Hepatocyte (in vitro differentiated cells): ENCODE data around the gene TNS4. TPM values are rescaled to one million over a fixed set of nuclear protein-coding genes. Genes with fewer than 3 reads are reported as not detected.

ENCODE experiments used
- DNase-seq: peaks from one replicate; pipeline ENCODE4 v3.0.0-alpha.2; 2016; ENCODE audit warnings: low spot score
- H2AFZ ChIP-seq: fragments of 200-600 bp; sonication (generic); 2 replicates; pipeline ENCODE4 v1.6.0; 2016; ENCODE audit warnings: antibody characterized with exemption, mild to moderate bottlenecking
- H3K27ac ChIP-seq: fragments of 200-600 bp; sonication (generic); 2 replicates; pipeline ENCODE4 v1.5.1; 2016; ENCODE audit warnings: mild to moderate bottlenecking
- H3K27me3 ChIP-seq: fragments of 200-600 bp; sonication (generic); 2 replicates; pipeline ENCODE4 v1.6.1; 2016
- H3K36me3 ChIP-seq: fragments of 200-600 bp; sonication (generic); replicated peaks from 2 replicates; pipeline ENCODE4 v1.5.1; 2016; ENCODE audit warnings: low read depth; ENCODE audit not compliant: insufficient read depth
- H3K4me1 ChIP-seq: fragments of 200-600 bp; sonication (generic); 2 replicates; pipeline ENCODE4 v1.5.1; 2016; ENCODE audit warnings: mild to moderate bottlenecking, moderate library complexity; ENCODE audit not compliant: insufficient read depth
- H3K4me2 ChIP-seq: fragments of 200-600 bp; sonication (generic); 2 replicates; pipeline ENCODE4 v1.6.0; 2016
- H3K4me3 ChIP-seq: fragments of 200-600 bp; sonication (generic); 2 replicates; pipeline ENCODE4 v1.5.1; 2016; ENCODE audit warnings: mild to moderate bottlenecking
- H3K79me2 ChIP-seq: fragments of 200-600 bp; sonication (generic); 2 replicates; pipeline ENCODE4 v1.6.0; 2017; ENCODE audit warnings: mild to moderate bottlenecking
- H3K9me2 ChIP-seq: fragments of 200-600 bp; sonication (generic); replicated peaks from 2 replicates; pipeline ENCODE4 v1.6.0; 2017; ENCODE audit warnings: mild to moderate bottlenecking; ENCODE audit not compliant: insufficient read depth
- H3K9me3 ChIP-seq: fragments of 200-600 bp; sonication (generic); 2 replicates; pipeline ENCODE4 v1.5.1; 2016; ENCODE audit warnings: low read depth, mild to moderate bottlenecking
- H4K20me1 ChIP-seq: fragments of 200-600 bp; sonication (generic); 2 replicates; pipeline ENCODE4 v1.6.0; 2016; ENCODE audit warnings: mild to moderate bottlenecking; ENCODE audit not compliant: insufficient read depth, poor library complexity, severe bottlenecking
- CTCF ChIP-seq: fragments of 200-600 bp; sonication (generic); IDR thresholded peaks from 2 replicates; pipeline ENCODE4 v1.5.1; 2016; ENCODE audit warnings: antibody characterized with exemption, mild to moderate bottlenecking; ENCODE audit not compliant: poor library complexity
- EZH2 ChIP-seq: fragments of 200-600 bp; sonication (generic); IDR thresholded peaks from 2 replicates; pipeline ENCODE4 v1.6.1; 2016; ENCODE audit warnings: antibody characterized with exemption, mild to moderate bottlenecking, borderline replicate concordance
- EZH2phosphoT487 ChIP-seq: fragments of 200-600 bp; sonication (generic); IDR thresholded peaks from one replicate; pipeline ENCODE4 v1.6.1; 2018; ENCODE audit warnings: antibody characterized with exemption, mild to moderate bottlenecking, low read depth, moderate library complexity; ENCODE audit not compliant: unreplicated experiment, severe bottlenecking
- WGBS: methylation state at CpG from one replicate; pipeline ENCODE4 v1.1.6; 2016; ENCODE audit warnings: low lambda C conversion rate; ENCODE audit errors: missing lambda C conversion rate; 5-methylcytosine and 5-hydroxymethylcytosine counted together
- polyA plus RNA-seq: library from polyadenylated mRNA; unstranded; fragments of >200 nt; fragmentation: Nextera tagmentation; extraction: Ambion mirVana; gene quantifications from 2 replicates; pipeline ENCODE4 v1.2.1, GENCODE V29; 2016
- total RNA-seq: library from RNA; depleted of rRNA; stranded (reverse); fragments of >200 nt; gene quantifications from 2 replicates; pipeline ENCODE4 v1.2.3, GENCODE V29; 2014

Gene TNS4
- total and polyA plus RNA-seq, 2 experiments from 2014 or later: 0.07 TPM; not detected in 1

GRCh38 chr17:40478486-40478885, 22.9 kb downstream of the TNS4 start:
- WGBS: 98% methylated on average over 13 of the region's 13 CpGs
- H3K4me1 ChIP-seq: peaks cover 11% of the 10 kb centered on the region
- TF ChIP-seq EZH2 (no peak), CTCF (no peak), EZH2phosphoT487 (no peak)

GRCh38 chr17:40477796-40478195, 23.6 kb downstream of the TNS4 start:
- H4K20me1 ChIP-seq: no peaks in the 10 kb centered on the region
- TF ChIP-seq CTCF (no peak), EZH2phosphoT487 (no peak), EZH2 (no peak)

More at GRCh38 chr17:40478486-40478885, 22.9 kb downstream of the TNS4 start:
- Histone ChIP-seq H3K27ac (no peak overlapping the region), H3K79me2 (no peaks in the 10 kb centered on the region), H3K9me2 (no peaks in the 10 kb centered on the region), H3K27me3 (no peaks in the 10 kb centered on the region), H3K4me2 (no peak overlapping the region), H2AFZ (no peak overlapping the region), H3K36me3 (no peaks in the 10 kb centered on the region), H4K20me1 (no peaks in the 10 kb centered on the region), H3K4me3 (no peak overlapping the region), H3K9me3 (no peaks in the 10 kb centered on the region)
- DNase-seq: no peak

GRCh38 chr17:40475234-40475908, 26.1 kb downstream of the TNS4 start:
- WGBS: 91% methylated on average over 18 of the region's 18 CpGs
- Histone ChIP-seq H4K20me1 (no peaks in the 10 kb centered on the region), H3K79me2 (no peaks in the 10 kb centered on the region), H3K4me1 (peaks cover 11% of the 10 kb centered on the region), H3K4me3 (no peak overlapping the region), H3K27ac (peak overlapping the region; percentile 81), H3K9me3 (no peaks in the 10 kb centered on the region), H3K9me2 (no peaks in the 10 kb centered on the region), H3K27me3 (no peaks in the 10 kb centered on the region), H3K36me3 (no peaks in the 10 kb centered on the region), H3K4me2 (no peak overlapping the region), H2AFZ (no peak overlapping the region)
- DNase-seq: no peak
- TF ChIP-seq EZH2phosphoT487 (no peak), CTCF (no peak), EZH2 (no peak)

More at GRCh38 chr17:40477796-40478195, 23.6 kb downstream of the TNS4 start:
- H3K79me2 ChIP-seq: no peaks in the 10 kb centered on the region
- H2AFZ ChIP-seq: no peak overlapping the region
- no peaks in the 10 kb centered on the region for H3K27me3 ChIP-seq
- no peak for DNase-seq
- WGBS: 88% methylated on average over 1 of the region's 1 CpG
- H3K9me2 ChIP-seq: no peaks in the 10 kb centered on the region
- H3K36me3 ChIP-seq: no peaks in the 10 kb centered on the region
- no peak overlapping the region for H3K27ac ChIP-seq
- no peak overlapping the region for H3K4me2 ChIP-seq
- H3K4me3 ChIP-seq: no peak overlapping the region
- H3K4me1 ChIP-seq: peaks cover 11% of the 10 kb centered on the region
- H3K9me3 ChIP-seq: no peaks in the 10 kb centered on the region
